ENCODE measurements around the gene MYF6.

Gene MYF6

GRCh38 chr12:80690513-80690912 lies 16.9 kb upstream of the MYF6 start:
- H3K9me3 ChIP-seq = no peaks in the 10 kb centered on the region
- peaks cover 5% of the 10 kb centered on the region; the same call in 1 of the 2 replicates for H3K27me3 ChIP-seq
- no peak for TF ChIP-seq CTCF (IDR thresholded peaks at IDR 0.05; ENCODE audit: low read depth, low read length)
- H3K36me3 ChIP-seq = no peaks in the 10 kb centered on the region
- H3K4me3 ChIP-seq (ENCODE audit: low read depth, low read length) = no peak overlapping the region
- H3K4me1 ChIP-seq = no peaks in the 10 kb centered on the region
- DNase-seq = no peak

GRCh38 chr12:80692114-80692513 lies 15.3 kb upstream of the MYF6 start:
- Histone ChIP-seq H3K27me3 (peaks cover 5% of the 10 kb centered on the region; the same call in 1 of the 2 replicates), H3K4me3 (ENCODE audit: low read depth, low read length) (no peak overlapping the region), H3K36me3 (no peaks in the 10 kb centered on the region), H3K9me3 (no peaks in the 10 kb centered on the region), H3K4me1 (no peaks in the 10 kb centered on the region)
- no peak for DNase-seq
- TF ChIP-seq CTCF (IDR thresholded peaks at IDR 0.05; ENCODE audit: low read depth, low read length) = no peak

- DNase-seq = no peak
- H3K4me1 ChIP-seq = no peaks in the 10 kb centered on the region
- no peak overlapping the region for H3K4me3 ChIP-seq (ENCODE audit: low read depth, low read length)
- no peak for TF ChIP-seq CTCF (IDR thresholded peaks at IDR 0.05; ENCODE audit: low read depth, low read length)
- H3K27me3 ChIP-seq = peaks cover 13% of the 10 kb centered on the region
- H3K9me3 ChIP-seq = no peaks in the 10 kb centered on the region
- H3K36me3 ChIP-seq = no peaks in the 10 kb centered on the region
Measured at GRCh38 chr12:80697270-80697887, 10.1 kb upstream of the MYF6 start.

GRCh38 chr12:80698256-80698655 lies 9.2 kb upstream of the MYF6 start:
- Histone ChIP-seq H3K36me3 (no peaks in the 10 kb centered on the region), H3K27me3 (peaks cover 14% of the 10 kb centered on the region), H3K9me3 (no peaks in the 10 kb centered on the region), H3K4me1 (no peaks in the 10 kb centered on the region), H3K4me3 (ENCODE audit: low read depth, low read length) (no peak overlapping the region)
- no peak for DNase-seq
- TF ChIP-seq CTCF (IDR thresholded peaks at IDR 0.05; ENCODE audit: low read depth, low read length) = no peak

- Histone ChIP-seq H3K4me3 (ENCODE audit: low read depth, low read length) (no peak overlapping the region), H3K27me3 (peaks cover 19% of the 10 kb centered on the region), H3K9me3 (no peaks in the 10 kb centered on the region), H3K36me3 (no peaks in the 10 kb centered on the region), H3K4me1 (no peaks in the 10 kb centered on the region)
- TF ChIP-seq CTCF (IDR thresholded peaks at IDR 0.05; ENCODE audit: low read depth, low read length) = no peak
- no peak for DNase-seq
Measured at GRCh38 chr12:80698847-80699542, 8.4 kb upstream of the MYF6 start.

- no peaks in the 10 kb centered on the region for H3K4me1 ChIP-seq
Measured at GRCh38 chr12:80700327-80700726, 7.1 kb upstream of the MYF6 start.

More at GRCh38 chr12:80700327-80700726, 7.1 kb upstream of the MYF6 start:
- Histone ChIP-seq H3K4me3 (ENCODE audit: low read depth, low read length) (no peak overlapping the region), H3K27me3 (peaks cover 21% of the 10 kb centered on the region), H3K9me3 (no peaks in the 10 kb centered on the region), H3K36me3 (no peaks in the 10 kb centered on the region)
- DNase-seq = no peak
- no peak for TF ChIP-seq CTCF (IDR thresholded peaks at IDR 0.05; ENCODE audit: low read depth, low read length)
